Ishikawa (cell line): ENCODE results near the gene TACC2.

Experiments
- CEBPB ChIP-seq: IDR thresholded peaks from 2 replicates; pipeline ENCODE4 v1.6.1; 2012
- CREB1 ChIP-seq: IDR thresholded peaks from 2 replicates; pipeline ENCODE4 v1.6.1; 2012; ENCODE audit warnings: low read depth
- EGR1 ChIP-seq: IDR thresholded peaks from 2 replicates; pipeline ENCODE4 v1.6.1; 2012
- EP300 ChIP-seq: IDR thresholded peaks from 2 replicates; pipeline ENCODE4 v1.6.1; 2012; ENCODE audit warnings: borderline replicate concordance
- FOXM1 ChIP-seq: IDR thresholded peaks from 2 replicates; pipeline ENCODE4 v1.6.1; 2012; ENCODE audit warnings: low read depth, borderline replicate concordance
- NFIC ChIP-seq: IDR thresholded peaks from 2 replicates; pipeline ENCODE4 v1.6.1; 2012
- RAD21 ChIP-seq: IDR thresholded peaks from 2 replicates; pipeline ENCODE4 v1.6.1; 2012; ENCODE audit warnings: low read depth
- TAF1 ChIP-seq: IDR thresholded peaks from 2 replicates; pipeline ENCODE4 v1.6.1; 2012; ENCODE audit warnings: low read depth, mild to moderate bottlenecking
- TCF12 ChIP-seq: IDR thresholded peaks from 2 replicates; pipeline ENCODE4 v1.6.1; 2012; ENCODE audit warnings: low read depth
- TEAD4 ChIP-seq: IDR thresholded peaks from 2 replicates; pipeline ENCODE4 v1.6.1; 2012
- YY1 ChIP-seq: IDR thresholded peaks from 2 replicates; pipeline ENCODE4 v1.6.1; 2012; ENCODE audit warnings: low read depth
- ZBTB7A ChIP-seq: IDR thresholded peaks from 2 replicates; pipeline ENCODE4 v1.6.1; 2012; ENCODE audit warnings: low read depth
- TF ChIP-seq, protein P1 (sequence below): IDR thresholded peaks from 2 replicates; pipeline ENCODE4 v1.6.1; 2012; ENCODE audit warnings: low read depth, mild to moderate bottlenecking
- TF ChIP-seq, protein P2 (sequence below): IDR thresholded peaks from 2 replicates; pipeline ENCODE4 v1.6.1; 2012
- TF ChIP-seq, protein P3 (sequence below): IDR thresholded peaks from 2 replicates; pipeline ENCODE4 v1.6.1; 2012

The TACC2 gene

DNA sequence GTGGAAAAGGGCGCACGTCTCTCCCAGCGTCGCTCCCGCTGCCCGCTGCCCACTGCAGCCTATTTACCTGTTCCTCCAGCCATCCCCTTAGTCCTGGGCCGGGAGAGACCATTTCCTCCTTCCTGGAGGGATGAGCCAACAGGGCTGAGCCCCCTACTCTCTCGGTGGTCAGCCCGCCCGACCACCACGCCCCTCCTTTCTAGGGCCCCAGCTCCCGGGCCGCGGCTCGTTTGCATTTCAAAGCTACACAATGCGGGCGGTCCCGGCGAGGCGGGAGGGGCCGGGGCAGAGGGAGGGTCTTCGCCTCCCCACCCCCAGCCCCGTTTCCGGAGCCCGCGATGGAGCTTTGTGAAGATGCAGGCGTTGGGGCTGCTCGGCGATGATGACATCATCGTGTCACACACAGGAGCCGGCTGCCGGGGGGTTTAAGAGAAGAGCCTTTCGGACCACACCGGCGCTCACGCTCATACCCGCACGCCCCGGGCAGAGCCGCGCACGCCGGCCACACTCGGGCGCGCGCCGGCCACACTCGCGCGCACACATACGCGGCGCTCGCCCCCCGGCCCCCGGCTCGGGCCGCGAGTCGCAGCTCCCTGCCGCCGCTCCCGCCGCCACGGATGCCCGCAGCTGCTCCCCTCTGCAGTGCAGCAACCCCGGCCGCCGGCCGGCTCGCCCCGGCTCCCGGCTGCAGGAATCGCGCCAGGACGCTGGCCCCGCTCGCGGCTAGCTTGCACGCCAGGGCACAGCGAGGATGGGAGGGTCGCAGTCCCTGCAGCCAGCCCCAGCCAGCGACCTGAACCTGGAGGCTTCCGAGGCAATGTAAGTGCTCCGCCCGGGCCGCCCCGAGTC is 174.4 kb downstream of the TACC2 start:
- no peak for TF ChIP-seq RAD21
- no peak for TF ChIP-seq TAF1
- TF ChIP-seq TEAD4: no peak
- TF ChIP-seq TCF12: no peak
- no peak for TF ChIP-seq EP300
- no peak for TF ChIP-seq YY1
- no peak for TF ChIP-seq ZBTB7A
- TF ChIP-seq, protein P1, sequence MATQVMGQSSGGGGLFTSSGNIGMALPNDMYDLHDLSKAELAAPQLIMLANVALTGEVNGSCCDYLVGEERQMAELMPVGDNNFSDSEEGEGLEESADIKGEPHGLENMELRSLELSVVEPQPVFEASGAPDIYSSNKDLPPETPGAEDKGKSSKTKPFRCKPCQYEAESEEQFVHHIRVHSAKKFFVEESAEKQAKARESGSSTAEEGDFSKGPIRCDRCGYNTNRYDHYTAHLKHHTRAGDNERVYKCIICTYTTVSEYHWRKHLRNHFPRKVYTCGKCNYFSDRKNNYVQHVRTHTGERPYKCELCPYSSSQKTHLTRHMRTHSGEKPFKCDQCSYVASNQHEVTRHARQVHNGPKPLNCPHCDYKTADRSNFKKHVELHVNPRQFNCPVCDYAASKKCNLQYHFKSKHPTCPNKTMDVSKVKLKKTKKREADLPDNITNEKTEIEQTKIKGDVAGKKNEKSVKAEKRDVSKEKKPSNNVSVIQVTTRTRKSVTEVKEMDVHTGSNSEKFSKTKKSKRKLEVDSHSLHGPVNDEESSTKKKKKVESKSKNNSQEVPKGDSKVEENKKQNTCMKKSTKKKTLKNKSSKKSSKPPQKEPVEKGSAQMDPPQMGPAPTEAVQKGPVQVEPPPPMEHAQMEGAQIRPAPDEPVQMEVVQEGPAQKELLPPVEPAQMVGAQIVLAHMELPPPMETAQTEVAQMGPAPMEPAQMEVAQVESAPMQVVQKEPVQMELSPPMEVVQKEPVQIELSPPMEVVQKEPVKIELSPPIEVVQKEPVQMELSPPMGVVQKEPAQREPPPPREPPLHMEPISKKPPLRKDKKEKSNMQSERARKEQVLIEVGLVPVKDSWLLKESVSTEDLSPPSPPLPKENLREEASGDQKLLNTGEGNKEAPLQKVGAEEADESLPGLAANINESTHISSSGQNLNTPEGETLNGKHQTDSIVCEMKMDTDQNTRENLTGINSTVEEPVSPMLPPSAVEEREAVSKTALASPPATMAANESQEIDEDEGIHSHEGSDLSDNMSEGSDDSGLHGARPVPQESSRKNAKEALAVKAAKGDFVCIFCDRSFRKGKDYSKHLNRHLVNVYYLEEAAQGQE: no peak
- no peak for TF ChIP-seq FOXM1

DNA sequence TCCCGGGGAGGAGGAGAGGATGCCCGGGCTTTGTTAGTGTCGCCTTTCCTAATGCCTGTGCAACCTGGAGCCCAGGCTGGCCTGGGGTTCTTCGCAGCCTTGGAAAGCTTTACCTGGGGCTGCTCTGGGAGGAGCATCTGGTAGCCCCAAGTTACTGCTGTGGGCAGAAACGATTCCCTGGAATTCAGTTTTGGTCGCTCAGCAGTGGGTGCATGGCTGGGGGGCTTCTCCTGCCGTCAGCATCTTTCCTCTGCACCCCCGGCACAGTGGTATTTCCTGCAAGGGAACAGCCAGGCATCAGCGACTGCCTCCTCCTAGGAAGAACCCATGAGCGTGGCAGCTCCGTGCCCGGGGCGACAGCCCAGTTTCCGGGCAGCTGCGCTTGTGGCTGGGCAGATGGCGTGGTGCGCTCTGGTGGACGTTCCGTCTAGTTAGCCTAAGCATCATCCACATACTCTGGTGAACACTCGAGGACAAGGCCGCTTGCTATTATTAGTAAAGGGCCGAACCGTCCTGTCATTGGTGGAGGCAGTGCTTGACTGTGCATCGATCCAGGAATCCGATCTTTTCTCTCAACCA is 175.1 kb downstream of the TACC2 start:
- TF ChIP-seq, protein P2, sequence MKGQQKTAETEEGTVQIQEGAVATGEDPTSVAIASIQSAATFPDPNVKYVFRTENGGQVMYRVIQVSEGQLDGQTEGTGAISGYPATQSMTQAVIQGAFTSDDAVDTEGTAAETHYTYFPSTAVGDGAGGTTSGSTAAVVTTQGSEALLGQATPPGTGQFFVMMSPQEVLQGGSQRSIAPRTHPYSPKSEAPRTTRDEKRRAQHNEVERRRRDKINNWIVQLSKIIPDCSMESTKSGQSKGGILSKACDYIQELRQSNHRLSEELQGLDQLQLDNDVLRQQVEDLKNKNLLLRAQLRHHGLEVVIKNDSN: no peak
- TF ChIP-seq RAD21 (no peak), CREB1 (no peak), ZBTB7A (no peak), TCF12 (no peak), TAF1 (no peak), TEAD4 (no peak), FOXM1 (no peak), CEBPB (no peak), NFIC (no peak), YY1 (no peak), EGR1 (no peak), EP300 (no peak)
- TF ChIP-seq, protein P1: no peak
- TF ChIP-seq, protein P3, sequence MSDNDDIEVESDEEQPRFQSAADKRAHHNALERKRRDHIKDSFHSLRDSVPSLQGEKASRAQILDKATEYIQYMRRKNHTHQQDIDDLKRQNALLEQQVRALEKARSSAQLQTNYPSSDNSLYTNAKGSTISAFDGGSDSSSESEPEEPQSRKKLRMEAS: no peak

DNA sequence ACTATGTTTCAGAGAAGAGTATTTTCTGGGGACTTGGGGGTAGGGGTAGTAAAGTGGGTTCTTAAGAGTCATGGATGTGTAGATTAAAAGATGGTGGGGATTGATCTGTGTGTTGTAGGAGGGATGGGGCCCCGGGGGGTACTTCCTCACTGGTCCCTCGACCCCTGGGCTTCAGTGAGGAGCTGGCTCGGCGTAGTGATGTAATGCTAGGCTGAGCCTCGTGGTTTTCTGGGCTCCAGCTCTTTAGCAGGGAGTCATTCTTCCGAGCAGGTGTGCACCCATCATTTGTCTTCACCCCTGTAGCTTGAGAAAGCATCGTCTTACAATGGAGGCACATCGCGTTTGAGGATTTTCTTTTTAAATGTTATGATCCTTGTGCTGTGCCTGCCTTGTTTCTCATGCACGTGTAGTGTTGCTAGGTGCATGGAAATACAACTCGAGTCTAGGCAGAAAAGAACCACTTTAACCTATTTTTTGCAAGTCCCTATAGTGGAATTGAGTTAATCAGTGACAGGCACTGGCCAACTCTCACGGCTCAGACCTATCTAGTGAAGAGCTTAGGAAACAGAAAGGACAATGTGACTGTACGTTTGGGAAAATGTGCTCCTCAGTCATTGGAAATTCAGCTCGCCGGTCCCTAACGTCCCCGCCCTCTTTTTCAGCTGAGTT is 176.0 kb downstream of the TACC2 start:
- TF ChIP-seq, protein P2: no peak

DNA sequence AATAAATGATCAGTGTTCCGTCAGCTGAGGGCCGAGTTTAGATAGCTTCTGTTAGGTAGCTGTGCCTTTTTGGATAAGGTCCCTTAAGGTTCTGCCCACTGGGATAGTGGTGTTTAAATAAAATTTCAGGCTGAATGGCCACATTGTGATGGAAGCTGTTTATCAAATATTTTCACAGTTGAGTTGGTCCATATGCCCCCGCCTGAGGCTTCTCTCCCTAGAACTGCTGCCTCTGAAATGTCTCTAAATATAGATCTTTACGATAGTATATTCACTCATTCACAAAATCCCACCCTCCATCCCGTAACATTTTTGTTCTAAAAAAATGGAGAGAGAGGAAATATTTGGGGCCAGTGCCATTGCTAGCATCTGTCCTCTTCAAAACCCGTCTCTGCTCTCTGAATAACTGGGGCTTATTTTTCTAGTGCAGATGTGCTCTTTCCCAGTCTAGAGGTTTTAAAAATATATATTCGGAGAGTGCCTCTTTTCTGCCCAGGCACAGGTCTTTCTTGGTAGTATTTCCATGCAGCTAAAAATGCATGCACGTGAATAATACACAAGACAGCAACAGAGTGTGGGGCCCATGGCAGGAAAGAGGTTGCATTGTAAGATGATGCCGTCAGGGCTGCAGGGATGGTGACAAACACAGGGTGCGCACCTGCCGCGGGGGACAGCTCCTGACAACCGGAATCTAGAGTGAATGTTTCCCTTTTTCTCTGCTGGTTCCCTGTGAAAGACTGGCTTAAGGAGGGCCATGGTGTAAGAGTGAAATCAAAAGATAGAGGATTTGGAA is 176.7 kb downstream of the TACC2 start:
- TF ChIP-seq, protein P3: no peak
- no peak for TF ChIP-seq YY1
- no peak for TF ChIP-seq NFIC
- TF ChIP-seq, protein P1: no peak
- TF ChIP-seq FOXM1: no peak
- no peak for TF ChIP-seq CREB1
- TF ChIP-seq TCF12: no peak
- TF ChIP-seq, protein P2: no peak
- TF ChIP-seq EGR1: no peak
- no peak for TF ChIP-seq ZBTB7A
- no peak for TF ChIP-seq TAF1
- no peak for TF ChIP-seq EP300
